GM04503 (cell line): Measurements from ENCODE around the gene PHF10.
"Not testable (repeated sequence)": the region's sequence is repeated elsewhere in the genome, so short reads cannot be mapped to it uniquely, and the experiment has no call there.

Source experiments
- DNase-seq: peaks from one replicate; pipeline ENCODE4 v3.0.0-alpha.2; 2012; ENCODE audit warnings: low read depth

Gene PHF10

DNA sequence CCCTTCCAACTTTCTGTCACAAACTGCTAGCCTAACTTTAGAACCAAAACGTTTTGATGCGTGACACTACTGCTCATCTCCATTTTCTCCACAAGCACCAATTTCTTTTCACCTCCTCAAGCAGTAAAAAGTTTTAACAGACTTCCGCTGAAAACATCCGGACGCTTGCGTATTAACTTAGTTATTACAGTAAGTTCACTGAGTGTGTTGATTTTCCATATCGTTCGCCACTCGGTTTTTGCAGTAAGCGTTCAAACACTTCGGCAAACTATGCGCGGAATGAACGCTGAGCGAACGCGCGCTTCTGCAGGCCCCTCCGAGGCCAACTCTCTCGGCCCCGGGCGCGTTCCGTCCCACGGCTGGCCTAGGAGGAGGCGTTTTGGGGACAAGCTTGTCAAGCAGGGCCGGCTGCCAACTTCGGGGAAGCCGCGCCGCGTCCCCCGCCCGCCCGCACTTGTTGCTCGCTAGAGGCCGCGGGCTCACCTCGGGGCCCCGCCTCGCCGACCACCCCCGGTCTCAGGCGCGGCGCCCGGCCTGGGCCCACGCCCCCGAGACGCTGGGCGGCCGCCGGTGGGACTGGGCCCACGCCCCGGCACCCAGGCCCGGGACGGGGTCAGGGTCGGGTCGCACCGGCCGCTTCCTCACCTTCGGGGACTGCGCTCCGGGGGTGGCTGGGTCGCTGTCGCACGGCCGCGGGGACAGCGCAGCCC lies 945 bp downstream of the PHF10 start:
- DNase-seq, result peak; percentile 35

DNA sequence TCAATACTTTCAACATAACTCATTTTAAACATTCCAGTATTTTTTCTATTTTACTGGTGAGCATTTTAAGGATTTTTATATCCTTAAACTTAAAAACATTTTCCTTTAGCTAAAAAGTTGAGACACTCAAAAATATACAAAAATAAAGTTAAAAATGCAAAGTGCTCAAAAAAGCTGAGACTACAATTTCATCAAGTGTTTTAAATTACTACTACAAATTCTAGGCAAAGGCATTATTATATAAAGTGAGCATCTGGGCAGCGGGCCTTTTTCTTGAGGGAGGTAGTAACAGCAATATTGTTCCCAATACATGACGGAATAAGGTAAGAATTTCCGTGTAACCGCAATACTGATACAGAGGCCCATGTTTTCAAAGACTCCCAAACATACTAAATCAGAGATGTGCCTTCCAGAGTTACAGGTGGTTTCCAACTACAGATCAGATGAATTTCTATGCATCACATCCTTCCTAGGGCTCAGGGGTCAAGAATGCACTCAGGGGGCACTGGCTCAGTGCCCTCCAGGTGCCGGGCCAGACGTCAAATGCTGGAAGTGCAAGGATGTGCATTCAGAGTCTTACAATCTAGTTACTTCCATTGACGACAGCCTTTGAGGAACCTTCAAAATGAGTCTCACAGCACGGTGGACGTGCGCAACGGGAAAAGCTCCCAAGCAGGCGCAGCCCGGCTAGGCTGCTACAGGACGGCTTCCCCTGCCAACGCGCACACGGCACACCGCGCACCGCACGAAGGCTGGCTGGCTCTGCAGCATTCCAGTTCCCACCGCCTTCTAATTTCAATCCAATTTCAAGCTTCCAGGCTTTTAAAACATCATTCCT lies 1.7 kb downstream of the PHF10 start:
- peak; percentile 18 for DNase-seq

DNA sequence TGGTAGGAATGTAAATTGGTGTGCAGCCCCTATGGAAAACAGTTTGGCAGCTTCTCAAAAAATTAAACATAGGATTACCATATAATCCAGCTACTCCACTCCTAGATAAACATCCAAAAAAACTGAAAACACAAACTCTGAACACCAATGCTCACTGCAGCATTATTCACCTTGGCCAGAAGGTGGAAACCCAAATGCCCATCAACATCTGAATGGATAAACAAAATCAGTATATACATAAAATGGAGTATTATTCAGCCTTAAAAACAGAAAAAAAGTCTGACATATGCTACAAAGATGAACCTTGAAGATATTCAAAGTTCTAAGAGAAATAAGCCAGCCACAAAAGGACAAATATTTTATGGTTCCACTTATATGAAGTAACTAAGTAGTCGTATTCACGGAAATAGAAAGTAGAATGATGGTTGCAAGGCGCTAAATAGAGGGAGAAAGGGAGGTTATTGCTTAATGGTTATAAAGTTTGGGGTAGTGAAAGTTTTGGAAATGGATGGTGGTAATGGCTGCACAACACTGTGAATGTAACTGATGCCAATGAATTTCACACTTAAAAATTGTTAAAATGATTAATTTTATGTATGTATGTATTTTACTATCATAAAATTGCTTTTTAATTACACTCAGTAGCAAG lies 4.0 kb downstream of the PHF10 start:
- no peak for DNase-seq

DNA sequence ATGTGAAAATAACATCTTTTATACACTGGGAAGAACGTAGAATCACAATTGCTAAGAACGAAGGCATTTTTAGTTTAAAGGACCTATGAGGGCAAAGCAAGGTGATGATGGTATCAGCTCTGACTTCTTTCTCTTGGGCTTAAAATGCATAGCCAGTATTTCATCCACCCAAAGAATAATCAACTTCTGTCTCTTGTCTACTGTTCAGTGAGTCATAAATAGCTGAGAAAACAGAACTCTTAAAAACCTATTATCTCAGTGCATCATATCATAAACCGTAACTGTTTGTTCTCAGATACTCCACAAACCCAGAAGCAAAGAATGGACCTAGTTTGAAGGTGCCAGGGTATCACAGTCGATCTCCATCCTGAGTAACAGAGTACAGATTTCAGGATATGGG lies 5.2 kb downstream of the PHF10 start:
- no peak for DNase-seq

DNA sequence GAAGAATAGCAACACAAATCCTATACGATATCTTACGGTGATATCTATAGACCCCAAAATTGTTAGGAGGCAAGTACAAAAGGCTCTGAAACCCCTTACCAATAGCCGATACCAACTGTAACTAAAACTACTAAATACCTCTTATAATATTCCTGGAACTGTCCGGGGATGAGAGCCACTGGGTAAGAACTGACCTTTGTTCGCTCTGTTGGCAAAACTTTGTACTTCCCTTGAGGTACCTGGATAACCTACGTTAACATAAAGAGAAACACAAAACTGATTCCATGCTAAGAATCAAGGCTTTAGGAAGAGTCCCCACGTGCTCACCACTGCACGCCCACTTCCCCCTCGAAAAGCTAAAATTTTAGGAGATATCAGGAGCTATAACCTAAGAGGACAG lies 9.7 kb downstream of the PHF10 start:
- DNase-seq, result no peak

DNA sequence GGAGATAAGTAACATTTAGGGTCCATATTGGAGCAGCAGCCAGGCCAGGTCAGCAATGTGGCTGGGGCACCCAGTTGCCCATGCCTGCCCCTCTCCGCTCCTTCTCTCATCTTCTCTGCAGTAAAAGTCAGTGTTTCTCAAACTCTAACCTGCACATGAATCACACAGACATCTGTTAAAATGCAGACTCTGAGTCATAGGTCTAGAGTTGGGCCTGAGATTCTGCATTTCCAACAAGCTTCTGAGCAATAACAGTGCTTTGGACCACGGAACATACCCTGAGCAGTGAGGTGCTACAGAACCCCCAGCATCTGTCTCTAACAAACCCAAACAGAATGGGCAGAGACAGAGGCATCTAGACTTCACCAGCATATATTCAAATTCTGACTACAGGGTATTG lies 10.1 kb downstream of the PHF10 start:
- no peak for DNase-seq

DNA sequence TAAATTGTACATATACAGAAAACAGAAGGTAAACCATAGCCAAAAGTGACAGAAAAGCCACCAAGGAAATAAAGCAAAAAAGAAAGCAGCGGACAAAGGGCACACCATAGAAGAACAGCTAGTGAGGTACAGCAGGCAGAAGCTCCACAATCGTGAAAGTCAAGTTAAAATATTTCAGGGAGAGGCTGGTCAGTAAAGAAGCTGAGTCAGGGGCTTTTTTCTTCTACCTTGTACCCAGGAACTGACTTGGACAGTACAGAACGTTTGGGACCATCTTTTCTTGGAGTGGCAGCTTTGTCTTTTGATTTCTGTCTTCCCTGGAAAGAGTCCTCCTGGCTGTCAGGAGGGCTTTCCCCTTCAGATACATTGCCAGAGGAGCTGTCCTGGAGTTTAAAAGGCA lies 14.3 kb downstream of the PHF10 start:
- DNase-seq, result no peak

DNA sequence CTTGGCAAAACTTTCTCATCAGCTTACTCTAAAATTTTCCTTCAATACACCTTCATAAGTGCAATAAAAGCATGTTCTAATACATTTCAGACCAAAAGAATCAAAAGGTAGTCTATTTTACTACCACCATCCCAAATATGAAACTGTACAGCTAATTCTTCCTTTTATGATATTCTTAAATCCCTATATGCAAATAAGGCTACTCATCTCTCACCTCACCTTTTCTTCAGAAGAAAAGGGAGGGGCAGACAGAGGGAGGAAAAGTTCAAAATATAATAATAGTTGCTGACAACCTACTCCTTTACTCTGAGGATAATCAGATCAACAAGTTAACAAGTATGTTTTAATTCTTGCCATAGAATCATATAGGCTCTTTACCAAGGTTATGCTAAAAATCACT lies 15.0 kb downstream of the PHF10 start:
- DNase-seq, result no peak

DNA sequence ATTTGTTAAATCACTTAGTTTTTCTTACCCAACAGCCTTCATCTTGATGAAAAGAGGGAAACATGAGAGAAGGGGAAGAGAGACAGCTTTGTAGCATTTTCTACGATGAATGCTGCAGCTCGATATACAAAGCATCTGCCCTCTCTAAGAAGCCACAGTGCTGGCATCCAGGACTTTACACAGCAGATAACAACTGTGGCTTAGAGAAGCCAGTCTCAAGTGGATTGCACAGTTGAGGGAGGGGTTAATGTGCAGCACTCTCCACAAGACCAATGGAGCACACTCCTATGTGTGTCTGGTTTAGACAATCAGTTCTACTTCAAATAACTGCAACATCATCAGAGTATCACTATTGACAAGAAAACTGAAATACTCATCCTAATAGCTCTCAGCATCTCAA lies 16.5 kb downstream of the PHF10 start:
- DNase-seq, result no peak

DNA sequence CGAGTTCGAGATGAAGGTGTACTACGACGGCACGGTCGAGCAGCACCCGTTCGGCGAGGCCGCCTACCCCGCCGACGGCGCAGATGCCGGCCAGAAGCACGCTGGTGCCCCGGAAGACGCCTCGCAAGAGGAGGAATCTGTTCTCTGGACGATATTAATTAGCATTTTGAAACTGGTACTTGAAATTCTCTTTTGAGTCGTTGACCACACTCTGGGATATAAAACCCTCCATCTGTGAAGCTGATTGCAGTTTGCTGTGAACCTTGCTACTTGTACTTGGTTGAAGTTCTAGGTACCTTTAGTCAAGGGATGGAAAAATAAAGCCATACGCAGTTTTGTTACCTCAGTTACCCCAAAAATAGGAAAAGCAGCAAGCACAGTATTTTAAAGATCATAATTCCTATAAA lies 21.5 kb downstream of the PHF10 start:
- DNase-seq, result no peak

DNA sequence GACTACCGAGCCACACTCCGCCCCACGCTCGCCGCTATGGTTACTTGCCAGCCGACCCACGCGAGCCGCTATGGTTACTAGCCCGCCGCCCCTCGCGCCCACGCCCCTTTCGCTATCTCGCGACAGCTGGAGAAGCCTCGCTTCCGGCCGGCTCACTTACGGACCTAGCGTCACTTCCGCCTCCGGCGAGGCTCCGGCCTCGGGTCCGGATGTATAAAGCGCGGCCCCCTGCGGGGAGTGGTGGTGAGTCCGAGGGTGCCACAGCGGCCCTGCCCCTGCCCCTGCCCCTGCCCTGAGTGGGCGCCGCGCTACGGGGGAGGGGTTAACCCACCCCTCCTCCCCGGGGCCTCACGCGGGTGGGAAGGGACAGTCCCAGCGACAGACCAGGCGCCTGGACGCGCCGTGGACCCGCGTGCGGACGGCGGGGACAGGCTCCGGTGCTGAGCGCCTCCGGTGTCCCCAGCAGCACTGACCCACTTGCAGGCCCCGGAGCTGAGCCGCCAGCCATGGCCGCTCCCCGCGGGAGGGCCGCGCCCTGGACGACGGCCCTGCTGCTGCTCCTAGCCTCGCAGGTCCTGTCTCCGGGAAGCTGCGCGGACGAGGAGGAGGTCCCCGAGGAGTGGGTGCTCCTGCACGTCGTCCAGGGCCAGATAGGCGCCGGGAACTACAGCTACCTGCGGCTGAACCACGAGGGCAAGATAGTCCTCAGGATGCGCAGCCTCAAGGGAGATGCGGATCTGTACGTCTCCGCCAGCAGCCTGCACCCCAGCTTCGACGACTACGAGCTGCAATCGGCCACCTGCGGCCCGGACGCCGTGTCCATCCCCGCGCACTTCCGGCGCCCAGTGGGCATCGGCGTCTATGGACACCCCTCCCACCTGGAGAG lies 22.1 kb downstream of the PHF10 start, which contains the start of the genes C6orf120 and WDR27:
TSS of gene C6orf120 (plus strand) at position 173 of the 886 bp plus-strand sequence. CDS start at position 507, 334 bp downstream.
TSS of gene WDR27 (minus strand) at position 76 of the 886 bp plus-strand sequence. CDS start 13,024 bp downstream, outside the sequence.
- DNase-seq, result peak; percentile 72

DNA sequence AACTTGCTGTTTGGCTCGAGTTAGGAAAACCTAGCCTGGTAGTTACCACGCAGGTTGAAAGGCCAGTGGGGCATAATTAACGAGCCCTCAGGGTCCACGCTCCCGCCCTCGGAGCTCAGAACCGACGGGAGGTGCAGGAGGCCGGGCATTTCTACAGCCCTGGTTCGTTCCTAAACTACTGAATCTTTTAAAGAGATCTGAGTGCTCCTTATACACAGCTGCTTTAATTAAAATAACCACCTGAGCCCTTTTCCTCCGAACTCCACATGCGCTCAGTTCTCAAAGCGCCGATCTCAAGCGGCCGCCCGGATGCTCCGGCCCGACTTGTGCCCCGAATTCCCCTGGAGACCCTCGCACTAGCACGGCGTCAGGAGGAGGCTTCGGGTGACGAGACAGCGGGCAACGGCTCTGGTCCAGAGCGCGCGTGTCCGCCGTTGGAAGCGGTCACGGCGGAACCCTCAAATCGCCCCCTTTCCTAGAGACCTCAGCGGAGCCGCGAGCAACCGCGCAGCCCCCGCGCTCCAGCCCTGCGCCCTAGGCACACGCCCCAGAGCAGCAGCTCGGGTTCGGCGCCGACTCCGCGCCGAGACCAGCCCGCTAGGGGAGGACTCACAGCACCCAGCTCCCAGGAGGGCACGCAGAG lies 22.9 kb downstream of the PHF10 start:
- no peak for DNase-seq

DNA sequence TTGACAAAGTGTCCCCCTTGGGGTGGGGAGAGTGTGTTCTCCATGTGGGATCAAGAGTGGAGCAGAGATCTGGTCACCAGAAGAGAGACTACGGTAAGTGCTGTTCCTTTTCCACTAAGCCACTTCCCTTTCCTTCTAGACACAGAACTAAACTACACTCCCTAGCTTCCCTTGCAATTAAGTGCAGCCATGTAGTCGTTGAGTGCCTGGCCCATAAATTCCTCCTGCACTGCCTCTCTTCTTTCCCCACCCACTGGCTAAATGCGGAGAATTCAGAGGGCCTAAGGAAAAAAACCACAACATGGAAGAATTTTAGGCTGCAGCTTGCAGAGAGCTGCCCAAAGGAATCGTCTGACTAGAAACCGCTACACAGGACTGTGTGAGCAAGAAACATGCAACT lies 24.0 kb downstream of the PHF10 start:
- DNase-seq, result peak; percentile 47

DNA sequence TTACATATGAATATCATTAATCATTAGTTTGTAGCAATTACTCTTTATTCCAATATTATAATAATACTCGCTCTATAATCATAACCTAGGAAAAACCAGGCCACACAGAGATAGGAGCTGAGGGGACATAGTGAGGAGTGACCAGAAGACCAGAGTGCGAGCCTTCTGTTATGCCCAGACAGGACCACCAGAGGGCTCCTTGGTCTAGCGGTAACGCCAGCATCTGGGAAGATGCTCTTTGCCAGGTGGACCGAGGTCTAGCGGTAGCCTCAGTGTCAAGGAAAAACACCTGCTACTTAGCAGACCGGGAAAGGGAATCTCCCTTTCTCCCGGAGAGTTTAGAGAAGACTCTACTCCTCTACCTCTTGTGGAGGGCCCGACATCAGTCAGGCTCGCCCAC lies 27.2 kb downstream of the PHF10 start:
- not testable (repeated sequence) for DNase-seq

DNA sequence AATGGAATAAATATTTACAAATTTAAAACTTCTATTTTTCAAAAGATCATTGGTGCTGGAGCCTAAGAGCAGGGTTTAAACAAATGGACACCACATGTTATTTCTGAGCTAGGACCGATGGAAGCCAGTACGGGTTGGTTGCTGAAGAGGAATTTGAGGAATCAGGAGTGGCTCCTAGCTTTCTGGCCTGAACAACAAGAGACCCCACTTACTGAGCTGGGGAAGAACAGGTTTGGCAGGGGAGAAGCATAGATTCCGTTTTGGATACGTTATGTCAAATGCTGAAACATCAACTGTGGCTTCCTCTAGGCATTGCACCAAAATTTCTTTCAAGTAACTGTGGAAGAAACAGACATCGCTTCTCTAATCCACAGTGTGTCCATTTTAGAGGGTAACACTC lies 29.2 kb downstream of the PHF10 start:
- DNase-seq, result no peak

DNA sequence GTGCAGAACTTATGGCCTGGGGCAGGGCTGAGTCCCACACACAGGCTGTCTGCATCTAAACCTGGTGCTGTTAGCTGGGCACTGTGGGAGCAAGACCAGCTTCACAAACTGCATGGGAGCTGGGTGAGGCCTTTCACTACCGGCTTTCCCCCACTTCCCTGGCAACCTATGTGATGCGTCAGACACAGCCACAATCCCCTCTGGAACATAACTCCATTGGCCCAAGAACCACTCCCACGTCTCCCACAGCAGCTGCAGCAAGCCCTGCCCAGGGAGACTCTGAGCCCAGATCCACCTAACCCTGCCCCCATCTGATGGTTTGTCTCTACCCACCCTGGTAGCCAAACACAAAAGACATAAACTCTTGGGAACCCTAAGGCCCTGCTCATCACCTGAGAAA lies 31.8 kb downstream of the PHF10 start:
- no peak for DNase-seq

DNA sequence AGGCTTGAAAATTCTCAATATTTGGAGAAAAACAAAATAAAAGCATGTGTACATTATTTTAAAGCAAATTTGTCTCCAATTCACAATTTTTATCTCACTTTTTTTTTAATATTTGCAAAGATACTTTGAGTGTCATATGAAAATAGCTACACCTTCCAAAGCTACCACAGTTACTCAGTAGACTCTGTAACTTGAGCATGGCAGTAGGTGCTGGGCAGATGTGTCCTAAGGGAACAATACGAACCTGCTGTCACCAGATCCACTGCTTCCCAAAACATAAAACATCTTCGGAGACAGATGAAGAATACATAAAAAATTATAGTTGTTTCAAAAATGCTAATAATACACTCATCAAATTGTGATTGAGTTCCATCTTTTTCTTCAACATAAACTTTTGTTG lies 33.0 kb downstream of the PHF10 start:
- no peak for DNase-seq

DNA sequence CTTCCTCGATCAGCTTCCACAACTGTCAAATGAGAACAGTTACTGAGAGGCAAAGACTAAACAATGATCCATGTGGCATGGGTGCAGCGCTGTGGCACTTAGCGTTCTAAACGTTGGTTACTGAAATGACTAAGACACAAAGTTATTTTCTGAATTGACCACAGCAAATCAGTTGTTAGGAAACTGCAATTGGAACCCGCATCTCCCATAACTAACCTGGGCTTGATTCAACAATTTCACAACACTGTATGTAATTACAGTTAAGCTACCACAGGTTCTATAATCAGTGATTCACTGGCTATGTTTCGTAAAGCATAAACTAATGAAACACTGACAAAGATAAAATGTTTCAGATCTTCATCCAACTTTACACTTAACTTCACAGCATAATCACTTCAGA lies 35.0 kb downstream of the PHF10 start:
- peak; percentile 88 for DNase-seq

DNA sequence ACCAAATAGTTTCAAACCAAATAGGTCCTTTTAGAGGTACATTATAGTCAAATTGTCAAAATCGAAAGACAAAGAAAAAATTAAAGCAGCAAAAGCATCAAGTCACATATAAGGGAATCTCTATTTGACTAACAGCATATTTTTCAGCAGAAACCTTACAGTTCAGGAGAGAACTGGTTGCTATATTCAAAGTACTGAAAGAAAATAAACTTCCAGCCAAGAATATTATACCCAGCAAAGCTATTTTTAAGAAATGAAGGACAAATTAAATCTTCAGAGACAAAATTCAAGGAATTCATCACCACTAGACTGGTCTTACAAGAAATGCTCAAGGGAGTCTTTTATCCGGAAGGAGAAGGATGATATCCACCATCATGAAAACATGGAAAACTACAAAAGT lies 38.4 kb downstream of the PHF10 start:
- no peak for DNase-seq

DNA sequence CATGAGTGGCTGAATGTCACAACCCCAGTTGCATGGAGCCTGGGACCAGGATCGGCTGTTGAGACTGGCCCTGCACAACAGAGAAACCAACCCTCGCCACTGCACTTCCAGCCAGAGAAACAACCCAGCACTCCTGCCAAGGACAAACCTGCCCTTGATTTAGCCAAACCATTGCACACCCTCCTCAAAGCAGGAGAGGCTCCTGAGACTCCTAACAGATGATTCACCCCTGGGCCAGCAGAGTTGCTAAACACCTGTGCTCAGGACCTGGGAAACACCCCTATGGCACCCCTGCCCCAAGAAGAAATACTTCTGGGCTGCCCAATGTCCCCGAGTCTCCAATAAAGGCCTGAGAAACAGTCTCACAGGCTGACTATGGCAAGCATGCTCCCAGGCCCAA lies 40.2 kb downstream of the PHF10 start:
- no peak for DNase-seq

DNA sequence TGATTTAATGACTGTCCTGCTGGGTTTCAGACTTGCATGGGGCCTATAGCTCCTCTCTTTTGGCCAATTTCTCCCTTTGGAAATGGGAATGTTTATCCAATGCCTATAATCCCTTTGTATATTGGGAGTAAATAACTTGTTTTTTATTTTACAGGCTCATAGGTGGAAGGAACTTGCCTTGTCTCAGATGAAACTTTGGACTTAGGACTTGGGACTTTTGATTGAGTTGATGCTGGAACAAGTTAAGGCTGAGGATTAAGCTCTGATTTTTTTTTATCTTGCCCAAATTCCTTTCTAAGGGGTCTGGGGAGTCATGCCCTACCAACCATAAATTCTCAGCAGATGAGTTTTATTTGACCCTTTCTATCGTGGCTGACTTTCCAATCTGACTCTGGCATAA lies 46.0 kb downstream of the PHF10 start:
- DNase-seq, result no peak
